NCI-H128 (cell line): ENCODE measurements around the gene UTP25.
A peak's percentile ranks its signal among the peaks of the same experiment; 100 is the strongest.
"Not testable (repeated sequence)": the region's sequence is repeated elsewhere in the genome, so short reads cannot be mapped to it uniquely, and the experiment has no call there.

ENCODE experiments used
- DNase-seq: peaks from one replicate; lab custom pipeline; 2025; ENCODE audit not compliant: unreplicated experiment; lab: John Stamatoyannopoulos, UW

The UTP25 gene

GRCh38 chr1:209870151-209870831, 42.5 kb downstream of the UTP25 start:
- no peak for DNase-seq

GRCh38 chr1:209871006-209871405, 43.2 kb downstream of the UTP25 start:
- DNase-seq = no peak

- no peak for DNase-seq
Observed at GRCh38 chr1:209871430-209871829, 43.7 kb downstream of the UTP25 start.

GRCh38 chr1:209873067-209873799, 45.5 kb downstream of the UTP25 start:
- DNase-seq = no peak

- DNase-seq = peak; percentile 46
Observed at GRCh38 chr1:209875515-209875914, 47.7 kb downstream of the UTP25 start.

GRCh38 chr1:209876078-209876800, 48.5 kb downstream of the UTP25 start:
- DNase-seq = no peak

GRCh38 chr1:209877087-209877764, 49.5 kb downstream of the UTP25 start:
- no peak for DNase-seq

- no peak for DNase-seq
Observed at GRCh38 chr1:209878964-209879363, 51.2 kb downstream of the UTP25 start.

- DNase-seq = no peak
Observed at GRCh38 chr1:209879539-209879938, 51.8 kb downstream of the UTP25 start.

GRCh38 chr1:209880031-209880430, 52.3 kb downstream of the UTP25 start:
- no peak for DNase-seq

GRCh38 chr1:209881619-209882018, 53.8 kb downstream of the UTP25 start:
- no peak for DNase-seq

- no peak for DNase-seq
Observed at GRCh38 chr1:209882286-209882685, 54.5 kb downstream of the UTP25 start.

GRCh38 chr1:209882942-209883340, 55.2 kb downstream of the UTP25 start:
- DNase-seq = no peak

- DNase-seq = no peak
Observed at GRCh38 chr1:209883341-209883971, 55.7 kb downstream of the UTP25 start.

- DNase-seq = no peak
Observed at GRCh38 chr1:209884249-209884648, 56.5 kb downstream of the UTP25 start.

- no peak for DNase-seq
Observed at GRCh38 chr1:209884665-209885117, 56.9 kb downstream of the UTP25 start.

- DNase-seq = no peak
Observed at GRCh38 chr1:209885403-209886218, 57.8 kb downstream of the UTP25 start.

- DNase-seq = no peak
Observed at GRCh38 chr1:209886219-209886536, 58.4 kb downstream of the UTP25 start.

GRCh38 chr1:209888291-209889076, 60.7 kb downstream of the UTP25 start:
- DNase-seq = not testable (repeated sequence)
